ENCODE results near the gene IGFLR1. TPM values are rescaled to one million over a fixed set of nuclear protein-coding genes. Genes with fewer than 3 reads are reported as not detected.

Gene IGFLR1
- total RNA-seq, 4 donors from 2014 or later = 4.8 to 25.5 (median 10.7) TPM

DNA sequence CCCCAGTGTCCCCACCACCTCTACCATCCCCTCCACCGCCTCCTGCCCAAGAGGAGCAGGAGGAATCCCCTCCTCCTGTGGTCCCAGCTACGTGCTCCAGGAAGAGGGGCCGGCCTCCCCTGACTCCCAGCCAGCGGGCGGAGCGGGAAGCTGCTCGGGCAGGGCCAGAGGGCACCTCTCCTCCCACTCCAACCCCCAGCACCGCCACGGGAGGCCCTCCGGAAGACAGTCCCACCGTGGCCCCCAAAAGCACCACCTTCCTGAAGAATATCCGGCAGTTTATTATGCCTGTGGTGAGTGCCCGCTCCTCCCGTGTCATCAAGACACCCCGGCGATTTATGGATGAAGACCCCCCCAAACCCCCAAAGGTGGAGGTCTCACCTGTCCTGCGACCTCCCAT is 21.6 kb downstream of the IGFLR1 start:
- peaks cover 3 to 61% (median 39%) of the 10 kb centered on the region in 3 donors for H3K36me3 ChIP-seq
- 78 to 92% methylated on average over 6 to 17 of the region's 17 CpGs for WGBS, 2 donors

DNA sequence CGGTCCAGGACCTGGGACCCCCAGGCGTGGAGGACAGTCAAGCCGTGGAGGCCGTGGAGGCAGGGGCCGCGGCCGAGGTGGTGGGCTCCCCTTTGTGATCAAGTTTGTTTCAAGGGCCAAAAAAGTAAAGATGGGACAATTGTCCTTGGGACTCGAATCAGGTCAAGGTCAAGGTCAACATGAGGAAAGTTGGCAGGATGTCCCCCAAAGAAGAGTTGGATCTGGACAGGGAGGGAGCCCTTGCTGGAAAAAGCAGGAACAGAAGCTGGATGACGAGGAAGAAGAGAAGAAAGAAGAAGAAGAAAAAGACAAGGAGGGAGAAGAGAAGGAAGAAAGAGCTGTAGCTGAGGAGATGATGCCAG is 22.1 kb downstream of the IGFLR1 start:
- TF ChIP-seq POLR2A (IDR thresholded peaks at IDR 0.05) (no peak), CTCF (IDR thresholded peaks at IDR 0.05) (no peak), EP300 (IDR thresholded peaks at IDR 0.05) (no peak)
- H3K27ac ChIP-seq = no peak overlapping the region
- H3K4me3 ChIP-seq = no peak overlapping the region
- H3K4me1 ChIP-seq = peaks cover 0 to 44% (median 21%) of the 10 kb centered on the region in 4 donors
- no peak for DNase-seq (ENCODE audit: low spot score in 2 of 2)
- peaks cover 0 to 56% (median 34%) of the 10 kb centered on the region in 3 donors for H3K36me3 ChIP-seq
- H3K9me3 ChIP-seq = no peaks in the 10 kb centered on the region
- WGBS, 2 donors = 86 to 88% methylated on average over 9 of the region's 9 CpGs
- H3K27me3 ChIP-seq = no peaks in the 10 kb centered on the region

More for the DNA sequence above, 21.6 kb downstream of the IGFLR1 start:
- peaks cover 0 to 39% (median 17%) of the 10 kb centered on the region in 4 donors for H3K4me1 ChIP-seq
- DNase-seq (ENCODE audit: low spot score in 2 of 2) = no peak
- H3K27me3 ChIP-seq = no peaks in the 10 kb centered on the region
- TF ChIP-seq POLR2A (IDR thresholded peaks at IDR 0.05) (no peak), CTCF (IDR thresholded peaks at IDR 0.05) (no peak), EP300 (IDR thresholded peaks at IDR 0.05) (no peak)
- no peak overlapping the region for H3K4me3 ChIP-seq
- no peak overlapping the region for H3K27ac ChIP-seq
- H3K9me3 ChIP-seq = no peaks in the 10 kb centered on the region

GRCh38 chr19:35719402-35720162 is 22.7 kb downstream of the IGFLR1 start:
- no peaks in the 10 kb centered on the region for H3K27me3 ChIP-seq
- H3K4me1 ChIP-seq = peaks cover 0 to 46% (median 23%) of the 10 kb centered on the region in 4 donors
- WGBS, 2 donors = 81 to 83% methylated on average over 23 to 32 of the region's 32 CpGs
- no peak for DNase-seq (ENCODE audit: low spot score in 2 of 2)
- TF ChIP-seq POLR2A (IDR thresholded peaks at IDR 0.05) = no peak
- no peak for TF ChIP-seq CTCF (IDR thresholded peaks at IDR 0.05)
- no peak for TF ChIP-seq EP300 (IDR thresholded peaks at IDR 0.05)
- H3K36me3 ChIP-seq = peaks cover 0 to 51% (median 28%) of the 10 kb centered on the region in 3 donors
- no peaks in the 10 kb centered on the region for H3K9me3 ChIP-seq
- H3K4me3 ChIP-seq = peak overlapping the region in 2 of 4 donors; percentile 64 to 71
- peak overlapping the region in 1 of 4 donors; percentile 94 for H3K27ac ChIP-seq

GRCh38 chr19:35718345-35719041 is 23.8 kb downstream of the IGFLR1 start:
- peak overlapping the region; percentile 80 to 94 (median 82) for H3K27ac ChIP-seq
- TF ChIP-seq EP300 (IDR thresholded peaks at IDR 0.05) = no peak
- TF ChIP-seq CTCF (IDR thresholded peaks at IDR 0.05) = no peak
- TF ChIP-seq POLR2A (IDR thresholded peaks at IDR 0.05) = no peak
- peaks cover 0 to 46% (median 23%) of the 10 kb centered on the region in 4 donors for H3K4me1 ChIP-seq
- H3K36me3 ChIP-seq = peaks cover 0 to 40% (median 18%) of the 10 kb centered on the region in 3 donors
- H3K9me3 ChIP-seq = no peaks in the 10 kb centered on the region
- no peak for DNase-seq (ENCODE audit: low spot score in 2 of 2)
- H3K4me3 ChIP-seq = peak overlapping the region; percentile 64 to 95 (median 83)
- H3K27me3 ChIP-seq = no peaks in the 10 kb centered on the region
- 1 to 4% methylated on average over 19 to 26 of the region's 42 CpGs for WGBS, 2 donors

All from tibial nerve (tissue), 4 donors.